Measurements from ENCODE around the gene ENDOV.

ENDOV gene

DNA sequence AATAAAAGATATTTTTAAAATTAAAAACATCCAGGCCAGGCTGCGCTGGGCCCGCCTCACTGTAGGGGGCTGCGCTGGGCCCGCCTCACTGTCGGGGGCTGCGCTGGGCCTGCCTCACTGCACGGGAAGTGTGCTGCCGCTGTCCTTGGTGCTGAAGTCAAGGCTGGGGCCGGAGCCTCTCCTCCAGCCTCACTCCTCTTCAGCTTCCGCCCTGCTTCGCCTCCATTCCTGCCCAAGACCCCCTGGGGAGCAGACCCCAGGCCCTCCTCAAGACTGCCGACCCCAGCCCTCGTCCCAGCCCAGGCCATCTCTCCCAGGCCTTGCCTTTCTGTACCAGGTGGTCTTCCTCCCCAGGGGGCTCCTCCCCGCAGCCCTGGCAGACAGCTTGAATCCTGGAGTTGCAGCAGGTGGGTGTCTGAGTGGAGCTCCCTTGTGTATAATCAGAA, 26.2 kb downstream of the ENDOV start:
- DNase-seq: no peak
- no peak overlapping the region for H3K27ac Mint-ChIP-seq
- no peaks in the 10 kb centered on the region for H3K4me1 Mint-ChIP-seq
- no peak overlapping the region for H3K4me3 Mint-ChIP-seq
- peak in 1 of 2 donors; percentile 38 for ATAC-seq (replicated peaks)
- peaks cover 17 to 19% of the 10 kb centered on the region in 2 donors for H3K27me3 Mint-ChIP-seq
- H3K36me3 Mint-ChIP-seq: peaks cover 8 to 10% of the 10 kb centered on the region in 2 donors
- H3K9me3 Mint-ChIP-seq: peaks cover 0 to under 1% of the 10 kb centered on the region in 2 donors

DNA sequence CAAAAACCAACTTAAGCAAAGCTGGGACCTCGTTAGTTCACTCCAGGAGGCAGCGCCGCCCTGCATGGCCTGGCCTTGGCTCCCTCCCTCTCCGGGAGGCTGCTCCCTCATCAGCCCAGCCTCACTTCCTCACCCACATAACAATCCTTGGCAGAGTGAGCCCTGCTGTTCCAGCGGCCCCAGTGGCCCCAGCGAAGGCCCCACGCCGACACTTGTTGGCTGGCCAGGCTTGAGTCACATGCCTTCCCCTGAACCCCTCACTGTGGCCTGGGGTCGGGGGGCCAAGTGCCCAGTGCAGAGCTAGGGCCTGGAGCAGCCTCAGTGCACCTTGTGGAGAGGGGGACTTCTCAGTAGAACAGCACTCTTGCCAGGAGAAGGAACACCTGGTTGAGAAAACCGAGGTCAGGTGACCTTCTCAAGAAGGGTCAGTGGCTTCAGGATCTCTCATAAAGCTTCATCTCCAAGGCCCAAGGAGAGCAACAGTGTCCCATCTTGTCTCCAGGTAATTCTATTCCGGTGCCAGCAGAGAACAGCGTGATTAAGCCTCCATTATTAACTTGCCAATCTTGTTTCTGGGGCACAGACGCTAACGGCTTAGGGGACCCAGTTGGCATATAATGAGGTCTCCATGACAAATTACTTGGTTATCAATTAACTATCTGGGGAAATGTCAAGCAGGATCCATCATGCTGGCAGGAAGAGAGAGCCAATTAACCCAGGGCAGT, 26.8 kb downstream of the ENDOV start:
- ATAC-seq (replicated peaks) (no peak), DNase-seq (no peak)
- Mint-ChIP-seq H3K4me1 (no peaks in the 10 kb centered on the region), H3K27ac (no peak overlapping the region), H3K4me3 (no peak overlapping the region), H3K27me3 (peaks cover 17 to 19% of the 10 kb centered on the region in 2 donors), H3K9me3 (no peaks in the 10 kb centered on the region), H3K36me3 (peaks cover 5 to 7% of the 10 kb centered on the region in 2 donors)

DNA sequence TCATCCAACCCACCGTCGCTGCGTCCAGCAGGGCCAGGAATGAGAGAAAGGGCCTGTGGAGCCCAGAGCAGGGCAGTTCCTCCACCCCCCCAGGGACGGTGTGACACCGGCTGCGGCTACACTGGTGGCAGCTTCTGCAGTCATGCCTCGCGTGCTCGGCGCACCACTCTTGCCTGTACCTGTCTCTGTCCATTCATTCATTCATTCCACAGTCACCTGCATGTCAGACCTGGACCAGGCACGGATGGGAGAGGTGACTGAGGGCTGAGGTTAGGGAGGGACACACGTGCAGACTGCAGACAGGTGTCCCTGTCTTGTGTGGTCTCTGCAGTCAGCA, 27.3 kb downstream of the ENDOV start:
- no peak for ATAC-seq (replicated peaks)
- Mint-ChIP-seq H3K9me3 (no peaks in the 10 kb centered on the region), H3K4me3 (no peak overlapping the region), H3K27ac (no peak overlapping the region), H3K4me1 (no peaks in the 10 kb centered on the region), H3K27me3 (peaks cover 17 to 19% of the 10 kb centered on the region in 2 donors), H3K36me3 (peaks cover 5 to 7% of the 10 kb centered on the region in 2 donors)
- no peak for DNase-seq

DNA sequence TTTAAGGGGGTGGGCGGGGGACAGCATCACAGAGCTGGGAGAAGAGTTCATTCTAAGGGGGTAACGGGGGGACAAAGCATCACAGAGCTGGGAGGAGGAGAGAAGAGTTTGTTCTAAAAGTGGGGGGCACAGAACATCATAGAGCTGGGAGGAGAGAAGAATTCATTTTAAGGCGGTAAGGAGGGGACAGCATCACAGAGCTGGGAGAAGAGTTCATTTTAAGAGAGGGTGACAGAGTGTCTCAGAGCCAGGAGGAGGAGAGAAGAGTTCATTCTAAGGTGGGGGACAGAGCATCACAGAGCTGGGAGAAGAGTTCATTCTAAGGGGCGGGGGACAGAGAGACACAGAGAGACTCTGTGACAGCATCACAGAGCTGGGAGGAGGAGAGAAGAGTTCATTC, 27.8 kb downstream of the ENDOV start:
- H3K36me3 Mint-ChIP-seq: peaks cover 5 to 7% of the 10 kb centered on the region in 2 donors
- H3K4me3 Mint-ChIP-seq: no peak overlapping the region
- ATAC-seq (replicated peaks) (no peak), DNase-seq (no peak)
- no peak overlapping the region for H3K27ac Mint-ChIP-seq
- H3K4me1 Mint-ChIP-seq: no peaks in the 10 kb centered on the region
- no peaks in the 10 kb centered on the region for H3K9me3 Mint-ChIP-seq
- peaks cover 17 to 19% of the 10 kb centered on the region in 2 donors for H3K27me3 Mint-ChIP-seq

DNA sequence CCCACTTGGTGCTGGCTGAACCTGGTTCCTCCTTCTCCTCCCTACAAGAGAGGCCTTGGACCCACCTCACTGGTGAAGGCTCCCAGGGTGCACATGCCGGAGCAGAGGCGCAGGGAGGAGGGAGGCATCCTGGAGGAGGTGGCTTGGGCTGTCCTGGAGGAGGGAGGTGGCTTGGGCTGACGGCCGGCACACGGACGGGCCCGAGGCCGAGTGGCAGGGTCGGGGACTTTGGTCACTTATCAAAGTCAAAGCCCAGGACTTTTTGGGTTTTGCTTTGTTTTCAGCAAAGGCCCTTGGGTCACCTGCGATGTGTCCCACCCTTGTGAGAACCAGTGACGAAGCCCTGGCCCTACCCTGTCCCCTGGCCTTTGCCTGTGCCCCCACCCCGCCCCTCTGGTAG, 28.5 kb downstream of the ENDOV start:
- H3K36me3 Mint-ChIP-seq: peaks cover 5 to 7% of the 10 kb centered on the region in 2 donors

DNA sequence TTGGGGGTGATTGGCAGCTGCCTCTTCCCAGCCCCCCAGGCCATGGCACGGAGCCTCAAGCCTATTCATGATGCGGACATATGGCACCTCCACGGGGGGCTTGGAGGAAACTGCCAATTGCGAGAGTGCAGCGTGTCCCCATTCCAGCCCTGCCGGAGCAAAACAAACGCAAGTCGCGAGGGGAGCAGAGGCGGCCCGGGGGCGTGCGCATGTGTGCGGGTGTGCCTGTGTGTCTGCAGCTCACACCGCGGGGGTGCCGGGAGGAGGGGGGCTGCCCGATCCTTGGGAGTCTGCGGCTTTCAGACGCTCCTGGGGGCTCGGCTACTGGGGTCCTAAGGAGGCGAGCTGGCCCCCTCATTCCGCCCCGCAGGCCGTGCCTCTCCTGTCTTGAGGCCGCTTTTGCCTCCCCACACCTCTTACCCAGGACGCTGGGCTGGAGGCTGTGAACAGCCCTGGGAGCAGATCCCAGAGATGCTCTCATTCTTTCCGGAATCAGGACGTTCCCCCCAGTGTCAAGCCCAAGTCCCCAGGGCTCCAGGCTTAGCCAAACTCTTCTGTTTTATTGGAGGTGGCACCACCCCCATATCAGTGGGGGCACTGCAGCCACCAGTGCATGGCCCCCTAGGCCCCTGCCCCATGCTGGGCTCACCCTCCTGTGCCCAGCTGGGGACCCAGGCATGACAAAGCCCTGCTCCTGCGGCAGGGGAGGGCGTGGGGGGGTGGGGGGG, 29.1 kb downstream of the ENDOV start:
- DNase-seq (no peak), ATAC-seq (replicated peaks) (no peak)
- peaks cover 17 to 19% of the 10 kb centered on the region in 2 donors for H3K27me3 Mint-ChIP-seq
- no peak overlapping the region for H3K27ac Mint-ChIP-seq
- no peaks in the 10 kb centered on the region for H3K4me1 Mint-ChIP-seq
- no peaks in the 10 kb centered on the region for H3K9me3 Mint-ChIP-seq
- H3K36me3 Mint-ChIP-seq: peaks cover 5 to 7% of the 10 kb centered on the region in 2 donors
- H3K4me3 Mint-ChIP-seq: no peak overlapping the region

More for the DNA sequence above, 28.5 kb downstream of the ENDOV start:
- ATAC-seq (replicated peaks) (no peak), DNase-seq (no peak)
- Mint-ChIP-seq H3K4me1 (no peaks in the 10 kb centered on the region), H3K27me3 (peaks cover 17 to 19% of the 10 kb centered on the region in 2 donors), H3K4me3 (no peak overlapping the region), H3K27ac (no peak overlapping the region), H3K9me3 (no peaks in the 10 kb centered on the region)

DNA sequence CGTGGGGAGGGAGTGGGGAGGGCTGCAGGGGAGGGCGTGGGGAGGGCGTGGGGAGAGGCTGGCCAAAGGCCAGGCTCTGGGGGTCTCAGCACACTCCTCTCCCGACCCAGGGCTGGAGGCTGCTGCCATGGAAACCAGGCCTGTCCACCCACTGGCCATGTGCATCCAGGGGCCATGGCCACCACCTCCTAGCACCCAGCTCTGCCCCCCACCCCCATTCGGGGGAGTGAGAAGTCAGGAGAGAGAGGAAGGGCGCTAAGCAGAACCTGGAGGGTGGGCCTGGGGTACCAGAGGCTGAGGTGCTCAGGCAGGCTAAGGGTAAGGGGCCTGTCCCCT, 29.6 kb downstream of the ENDOV start:
- H3K9me3 Mint-ChIP-seq: no peaks in the 10 kb centered on the region
- no peaks in the 10 kb centered on the region for H3K4me1 Mint-ChIP-seq
- ATAC-seq (replicated peaks) (no peak), DNase-seq (no peak)
- H3K36me3 Mint-ChIP-seq: peaks cover 5 to 7% of the 10 kb centered on the region in 2 donors
- H3K27me3 Mint-ChIP-seq: peaks cover 17 to 19% of the 10 kb centered on the region in 2 donors
- H3K4me3 Mint-ChIP-seq: no peak overlapping the region
- H3K27ac Mint-ChIP-seq: no peak overlapping the region

DNA sequence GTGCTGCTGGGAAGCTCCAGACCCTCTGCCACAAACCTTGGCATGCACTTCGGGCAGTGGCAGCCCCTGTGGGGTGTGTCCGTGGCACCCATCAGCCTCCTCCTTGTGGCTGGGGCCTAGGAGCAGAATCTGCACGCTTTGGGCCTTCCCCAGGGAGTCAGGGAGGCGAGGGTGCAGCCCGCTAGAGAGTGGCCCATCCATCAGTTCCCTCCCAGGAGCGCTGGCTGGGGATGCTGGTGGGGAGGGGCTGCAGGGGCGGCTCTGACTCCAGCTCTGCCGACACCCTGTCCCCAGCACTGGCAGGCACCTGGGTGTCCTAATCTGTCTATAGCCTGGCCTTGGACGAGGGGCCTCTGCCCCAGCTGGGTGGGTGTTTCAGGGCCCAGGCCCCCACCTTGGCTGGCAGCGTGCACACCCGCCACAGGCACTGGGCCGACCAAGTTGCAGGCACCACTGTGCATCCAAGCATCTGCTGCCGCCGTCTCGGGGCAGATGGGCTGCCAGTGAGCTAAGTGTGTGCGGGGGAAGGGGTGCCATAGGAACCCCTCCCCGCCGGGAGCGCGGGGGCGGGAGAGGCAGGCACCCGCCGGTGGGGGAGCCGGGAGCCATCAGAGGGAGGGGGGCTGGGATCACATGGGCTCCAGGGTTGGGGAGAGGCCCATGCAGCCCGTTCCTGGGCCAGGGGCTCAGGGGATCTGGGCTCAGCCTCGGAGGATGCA, 30.2 kb downstream of the ENDOV start:
- no peak for ATAC-seq (replicated peaks)

DNA sequence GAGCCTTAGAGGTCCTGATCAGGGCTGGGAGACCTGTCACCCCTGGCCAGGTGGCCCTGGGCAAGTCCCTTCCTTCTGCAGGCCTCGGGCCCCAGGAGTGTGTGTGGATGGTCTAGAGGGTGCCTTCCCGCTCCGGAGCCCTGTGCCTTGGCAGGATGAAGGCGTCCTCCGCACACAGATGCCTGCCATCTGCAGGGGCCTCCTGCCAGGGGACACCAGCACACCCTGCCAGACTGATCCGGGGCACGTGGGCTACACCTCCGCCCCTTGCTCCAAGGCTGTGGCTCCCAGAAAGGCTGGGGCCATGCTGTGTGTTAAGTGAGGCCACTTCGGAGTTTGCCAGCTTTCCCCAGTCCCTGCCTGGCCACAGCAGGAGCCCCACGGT, 30.8 kb downstream of the ENDOV start:
- H3K27ac Mint-ChIP-seq: no peak overlapping the region
- no peak for DNase-seq
- ATAC-seq (replicated peaks): no peak
- no peak overlapping the region for H3K4me3 Mint-ChIP-seq
- H3K27me3 Mint-ChIP-seq: peaks cover 14 to 19% of the 10 kb centered on the region in 2 donors
- no peaks in the 10 kb centered on the region for H3K4me1 Mint-ChIP-seq
- H3K9me3 Mint-ChIP-seq: no peaks in the 10 kb centered on the region
- H3K36me3 Mint-ChIP-seq: peaks cover 5 to 7% of the 10 kb centered on the region in 2 donors

More for the DNA sequence above, 30.2 kb downstream of the ENDOV start:
- Mint-ChIP-seq H3K4me3 (no peak overlapping the region), H3K9me3 (no peaks in the 10 kb centered on the region), H3K36me3 (peaks cover 5 to 7% of the 10 kb centered on the region in 2 donors), H3K27ac (no peak overlapping the region), H3K27me3 (peaks cover 17 to 19% of the 10 kb centered on the region in 2 donors), H3K4me1 (no peaks in the 10 kb centered on the region)
- no peak for DNase-seq

DNA sequence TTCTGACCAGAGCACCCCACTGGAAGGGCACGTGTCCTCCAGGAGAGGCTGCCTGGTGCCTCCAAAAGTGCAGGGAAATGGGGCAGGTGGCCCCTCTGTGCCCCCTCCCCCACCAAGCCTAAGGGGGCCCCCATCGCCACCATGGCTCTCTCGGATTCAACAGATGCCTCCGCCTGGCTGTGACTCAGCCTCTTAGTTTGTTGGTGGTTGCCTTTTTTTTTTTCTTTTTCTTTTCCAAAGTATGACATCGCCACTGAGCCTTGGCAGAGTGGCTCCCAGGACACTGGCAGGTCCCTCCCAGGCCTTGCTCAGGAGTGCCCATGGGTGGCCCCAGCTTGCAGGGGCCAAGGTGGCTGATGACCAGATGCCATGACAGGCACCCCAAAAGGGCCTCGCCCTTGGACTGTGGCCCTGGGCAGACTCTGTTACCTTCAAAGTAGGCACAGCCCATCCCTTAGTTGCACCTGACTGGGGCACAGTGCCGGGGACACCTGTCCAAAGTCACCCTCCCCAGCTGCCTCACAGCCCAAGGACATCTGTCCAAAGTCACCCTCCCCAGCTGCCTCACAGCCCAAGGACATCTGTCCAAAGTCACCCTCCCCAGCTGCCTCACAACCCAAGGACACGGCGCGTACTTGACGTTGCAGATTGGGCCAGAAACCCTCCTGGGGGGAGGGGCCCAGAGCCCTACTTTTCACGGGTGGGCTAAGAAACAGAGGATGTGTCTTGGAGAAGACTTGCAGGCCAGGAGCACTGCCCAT, 31.9 kb downstream of the ENDOV start:
- Mint-ChIP-seq H3K27me3 (peaks cover 8 to 18% of the 10 kb centered on the region in 2 donors), H3K36me3 (peaks cover 2 to 3% of the 10 kb centered on the region in 2 donors), H3K4me3 (no peak overlapping the region), H3K27ac (peak overlapping the region; percentile 17), H3K9me3 (no peaks in the 10 kb centered on the region), H3K4me1 (no peaks in the 10 kb centered on the region)
- DNase-seq (no peak), ATAC-seq (replicated peaks) (no peak)

DNA sequence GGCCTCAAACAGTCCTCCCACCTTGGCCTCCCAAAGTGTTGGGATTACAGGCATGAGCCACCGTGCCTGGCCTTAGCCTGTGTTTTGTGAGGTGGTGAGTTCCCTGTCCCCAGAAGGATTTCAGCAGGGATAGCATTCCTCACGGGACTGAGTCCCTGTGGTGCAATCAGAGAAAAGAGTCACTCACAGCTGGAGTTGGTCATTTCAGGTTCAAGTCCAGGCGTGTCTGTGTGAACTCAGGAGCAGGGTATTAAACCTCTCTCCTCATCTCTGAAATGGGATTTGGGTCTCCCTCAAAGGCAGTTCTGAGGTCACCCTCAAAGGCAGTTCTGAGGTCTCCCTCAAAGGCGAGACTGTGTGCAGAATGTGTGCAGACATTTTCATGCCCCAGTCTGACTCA, 32.8 kb downstream of the ENDOV start:
- ATAC-seq (replicated peaks) (no peak), DNase-seq (no peak)
- peaks cover 3 to 8% of the 10 kb centered on the region in 2 donors for H3K27me3 Mint-ChIP-seq
- H3K4me3 Mint-ChIP-seq: no peak overlapping the region
- H3K9me3 Mint-ChIP-seq: no peaks in the 10 kb centered on the region
- no peaks in the 10 kb centered on the region for H3K4me1 Mint-ChIP-seq
- no peaks in the 10 kb centered on the region for H3K36me3 Mint-ChIP-seq
- no peak overlapping the region for H3K27ac Mint-ChIP-seq

DNA sequence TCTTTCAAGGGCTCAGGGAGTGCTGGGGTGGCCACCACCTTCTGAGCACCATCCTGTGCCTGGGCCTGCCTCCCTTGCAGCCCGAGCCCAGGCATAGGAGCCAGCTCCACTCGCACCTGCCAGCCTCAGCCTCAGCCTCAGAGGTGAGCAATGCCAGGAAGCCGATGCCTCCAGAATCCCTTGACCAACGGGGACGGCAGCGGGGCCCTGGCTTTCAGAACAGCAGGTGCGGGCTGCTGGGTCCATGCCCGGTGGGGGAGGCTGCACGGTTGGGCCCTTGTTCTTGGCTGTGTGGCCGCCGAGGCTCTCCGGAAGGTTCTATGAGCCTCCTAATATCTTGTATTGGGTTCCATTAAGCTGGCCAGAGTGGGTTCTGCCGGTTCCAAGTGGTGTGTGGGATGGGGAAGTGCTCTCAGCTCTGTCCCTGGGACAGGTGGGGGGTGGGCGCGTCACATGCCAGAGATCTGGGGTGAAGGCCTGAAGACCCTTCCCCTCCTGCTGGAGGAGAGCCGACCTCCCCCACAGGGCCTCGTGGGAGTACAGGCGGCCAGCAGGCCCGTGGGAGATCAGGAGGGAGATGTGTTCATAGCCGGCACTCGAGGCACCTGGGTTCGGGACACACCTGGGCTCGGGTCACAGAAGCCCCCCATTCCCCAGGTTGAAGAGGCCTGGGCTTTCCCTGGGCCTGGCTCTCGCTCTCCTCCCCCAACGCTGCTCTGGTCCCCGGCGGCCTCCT, 34.4 kb downstream of the ENDOV start:
- Mint-ChIP-seq H3K36me3 (peaks cover 1 to 7% of the 10 kb centered on the region in 2 donors), H3K27ac (no peak overlapping the region), H3K27me3 (no peaks in the 10 kb centered on the region), H3K4me1 (peaks cover 13 to 15% of the 10 kb centered on the region in 2 donors), H3K4me3 (no peak overlapping the region), H3K9me3 (no peaks in the 10 kb centered on the region)
- DNase-seq: no peak
- ATAC-seq (replicated peaks): no peak

DNA sequence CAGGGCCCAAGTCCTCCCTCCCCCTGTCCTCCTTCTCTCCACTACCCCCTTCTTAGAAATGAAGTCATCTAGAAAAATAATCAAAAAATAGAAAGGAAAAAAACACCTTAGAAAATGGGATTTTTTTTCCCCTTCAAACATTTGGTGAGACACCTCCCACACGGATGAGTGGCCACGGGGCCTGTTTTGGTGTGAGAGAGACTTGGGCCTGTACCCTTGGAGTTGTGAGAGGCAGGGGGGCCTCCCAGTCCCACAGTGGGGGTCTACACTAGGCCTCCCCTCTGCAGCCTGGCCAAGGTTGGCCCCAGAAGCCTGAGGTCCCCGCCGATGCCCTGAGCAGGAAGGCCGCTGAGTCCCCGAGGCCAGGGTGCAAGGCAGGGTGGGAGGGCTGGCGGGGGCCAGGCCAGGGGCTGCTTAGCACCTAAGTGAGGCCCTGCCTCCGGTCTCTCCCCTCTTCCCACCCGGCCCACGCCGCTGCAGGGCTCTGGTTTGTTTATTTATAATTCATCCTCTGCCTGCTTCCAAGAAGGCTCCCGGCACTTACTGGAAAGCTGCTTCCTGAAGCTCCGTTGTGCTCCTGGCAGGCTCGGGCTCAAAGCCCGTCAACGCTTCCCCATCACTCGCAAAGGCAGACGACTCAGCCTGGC, 35.1 kb downstream of the ENDOV start:
- Mint-ChIP-seq H3K27me3 (no peaks in the 10 kb centered on the region), H3K36me3 (peaks cover 1 to 7% of the 10 kb centered on the region in 2 donors), H3K4me1 (peaks cover 14 to 15% of the 10 kb centered on the region in 2 donors), H3K9me3 (no peaks in the 10 kb centered on the region), H3K27ac (no peak overlapping the region), H3K4me3 (no peak overlapping the region)
- ATAC-seq (replicated peaks) (no peak), DNase-seq (no peak)

Measured in stimulated activated naive B cell treated with anti-CD40 and anti-IgM and Interleukin-4, amounts not matched to agents 10 μg/mL and 1 μg/mL and 100 μg/mL, for 72 hours (primary cell).